Testis (tissue), 3 donors: ENCODE data around the gene PGBD2. TPM values are rescaled to one million over a fixed set of nuclear protein-coding genes. Genes with fewer than 3 reads are reported as not detected.

Source experiments
- DNase-seq: peaks from one replicate; pipeline ENCODE4 v3.0.0-alpha.2; 2019
- H3K27ac ChIP-seq, 2 donors: fragments of 200-600 bp; sonication (generic); one replicate each; pipeline ENCODE4 v1.5.1; 2019
- H3K27me3 ChIP-seq: fragments of 200-600 bp; sonication (generic); one replicate; pipeline ENCODE4 v1.5.1; 2019
- H3K36me3 ChIP-seq: fragments of 200-600 bp; sonication (generic); one replicate; pipeline ENCODE4 v1.5.1; 2017; ENCODE audit warnings: low read depth; ENCODE audit errors: missing control alignments
- H3K4me1 ChIP-seq: fragments of 200-600 bp; sonication (generic); one replicate; pipeline ENCODE4 v1.5.1; 2019
- H3K4me3 ChIP-seq, 2 donors: fragments of 200-600 bp; sonication (generic); one replicate each; pipeline ENCODE4 v1.5.1; 2017 to 2019
- H3K9me3 ChIP-seq: fragments of 200-600 bp; sonication (generic); one replicate; pipeline ENCODE4 v1.5.1; 2017
- POLR2A ChIP-seq: fragments of 450-650 bp; IDR thresholded peaks from one replicate; pipeline ENCODE4 v1.6.1; 2017; ENCODE audit warnings: antibody characterized with exemption, mild to moderate bottlenecking, moderate library complexity
- WGBS, 2 donors: methylation state at CpG; one replicate each; pipeline ENCODE4 v1.1.5; 2018; 5-methylcytosine and 5-hydroxymethylcytosine counted together
- intact Hi-C: fragments of 100-400 bp; cut with DNase I; formaldehyde crosslinking; loops from one replicate; pipeline ENCODE4 v1.15.1; 2023; ENCODE audit warnings: low total_unique reads
- polyA plus RNA-seq: library from polyadenylated mRNA; stranded (reverse); fragments of 350-450 nt; fragmentation: Illumina TruSeq; extraction: RNeasy Lipid Tissue Mini Kit (QIAGEN cat#74804); gene quantifications from one replicate; pipeline ENCODE4 v1.2.3, GENCODE V29; 2014; ENCODE audit warnings: low read depth, low replicate concordance; ENCODE audit not compliant: insufficient read depth
- total RNA-seq, 2 donors: library from RNA; depleted of rRNA; stranded (reverse); fragments of >200 nt; gene quantifications; one replicate each; pipeline ENCODE4 v1.2.3, GENCODE V29; 2016
- TF ChIP-seq, protein P1 (sequence below), 3 experiments: fragments of 450-650 bp in 2 of 3; fragments of 200-600 bp in 1 of 3; sonication (generic) in 1 of 3; IDR thresholded peaks; one replicate each; pipeline ENCODE4 v1.5.1; 2016 to 2019; ENCODE audit warnings: antibody characterized with exemption in 3 of 3, mild to moderate bottlenecking in 2 of 3, moderate library complexity in 1 of 3

PGBD2 gene
- total and polyA plus RNA-seq, 3 donors from 2014 or later, result 12.2 to 18.8 (median 13.5) TPM

DNA sequence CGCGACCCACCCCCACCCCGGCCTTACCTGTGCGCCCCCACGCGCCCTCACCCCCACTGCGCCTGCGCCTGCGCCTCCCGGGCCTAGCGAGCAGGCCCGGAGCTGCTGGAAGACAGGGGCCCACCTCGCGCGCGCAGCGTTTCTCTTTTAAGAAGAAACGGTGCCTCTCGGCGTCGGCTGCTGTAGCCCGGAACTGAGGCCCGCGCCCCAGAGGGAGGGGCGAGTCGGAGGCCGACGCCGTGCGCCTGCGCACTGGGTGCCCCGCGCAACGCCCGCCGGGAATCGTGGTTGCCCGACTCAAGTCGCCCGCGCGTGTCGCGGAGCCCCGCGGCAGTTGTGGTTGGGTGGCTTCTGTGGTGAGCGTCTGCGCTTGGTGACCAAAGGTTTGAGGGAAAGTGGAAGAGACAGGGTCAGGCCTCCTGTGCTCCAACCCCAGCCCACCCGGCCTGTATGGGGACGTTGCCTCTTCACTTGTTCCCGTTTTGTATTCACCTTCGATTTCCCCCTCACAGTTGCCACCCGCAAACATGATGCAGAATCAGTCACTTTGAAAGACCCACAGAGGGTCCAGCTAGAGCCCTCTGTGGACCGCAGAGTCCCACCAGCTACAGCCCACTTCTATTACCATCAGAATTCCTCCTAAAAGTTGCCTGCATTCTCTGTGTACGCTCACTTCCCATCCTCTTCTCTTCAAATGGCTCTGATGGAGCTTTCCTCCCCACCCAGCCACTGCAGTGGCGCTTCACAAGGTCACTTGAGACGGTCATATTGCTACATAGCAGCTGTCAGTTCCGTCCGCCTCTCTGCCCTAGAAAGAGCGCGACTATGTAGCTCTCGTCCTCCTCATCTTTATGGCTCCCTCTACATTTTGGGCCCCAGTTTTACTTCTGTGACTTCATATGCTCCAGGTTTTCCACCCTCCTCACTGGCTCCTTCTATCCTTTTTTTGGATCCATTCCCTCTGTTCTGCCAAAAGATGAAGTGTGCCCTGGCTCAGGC, 46.8 kb upstream of the PGBD2 start, which contains the start of gene ZNF692:
TSS of gene ZNF692 (minus strand) at position 195 of the 999 bp plus-strand sequence. CDS start 776 bp downstream, outside the sequence.
- peaks cover 37% of the 10 kb centered on the region for H3K4me1 ChIP-seq
- DNase-seq, result peak; percentile 98
- peak within 1 kb of the TSS; percentile 94 to 96 for H3K27ac ChIP-seq
- intact Hi-C loops, result no loop called here
- no peaks in the 10 kb centered on the region for H3K36me3 ChIP-seq
- peak within 1 kb of the TSS; percentile 63 to 86 for H3K4me3 ChIP-seq
- TF ChIP-seq, protein P1, sequence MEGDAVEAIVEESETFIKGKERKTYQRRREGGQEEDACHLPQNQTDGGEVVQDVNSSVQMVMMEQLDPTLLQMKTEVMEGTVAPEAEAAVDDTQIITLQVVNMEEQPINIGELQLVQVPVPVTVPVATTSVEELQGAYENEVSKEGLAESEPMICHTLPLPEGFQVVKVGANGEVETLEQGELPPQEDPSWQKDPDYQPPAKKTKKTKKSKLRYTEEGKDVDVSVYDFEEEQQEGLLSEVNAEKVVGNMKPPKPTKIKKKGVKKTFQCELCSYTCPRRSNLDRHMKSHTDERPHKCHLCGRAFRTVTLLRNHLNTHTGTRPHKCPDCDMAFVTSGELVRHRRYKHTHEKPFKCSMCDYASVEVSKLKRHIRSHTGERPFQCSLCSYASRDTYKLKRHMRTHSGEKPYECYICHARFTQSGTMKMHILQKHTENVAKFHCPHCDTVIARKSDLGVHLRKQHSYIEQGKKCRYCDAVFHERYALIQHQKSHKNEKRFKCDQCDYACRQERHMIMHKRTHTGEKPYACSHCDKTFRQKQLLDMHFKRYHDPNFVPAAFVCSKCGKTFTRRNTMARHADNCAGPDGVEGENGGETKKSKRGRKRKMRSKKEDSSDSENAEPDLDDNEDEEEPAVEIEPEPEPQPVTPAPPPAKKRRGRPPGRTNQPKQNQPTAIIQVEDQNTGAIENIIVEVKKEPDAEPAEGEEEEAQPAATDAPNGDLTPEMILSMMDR (IDR thresholded peaks at IDR 0.05), result peak in 1 of 3 experiments; percentile 10
- peak; percentile 47 for TF ChIP-seq POLR2A
- 4 to 6% methylated on average over 13 to 58 of the region's 62 CpGs for WGBS, 2 donors
- no peaks in the 10 kb centered on the region for H3K9me3 ChIP-seq
- no peaks in the 10 kb centered on the region for H3K27me3 ChIP-seq

DNA sequence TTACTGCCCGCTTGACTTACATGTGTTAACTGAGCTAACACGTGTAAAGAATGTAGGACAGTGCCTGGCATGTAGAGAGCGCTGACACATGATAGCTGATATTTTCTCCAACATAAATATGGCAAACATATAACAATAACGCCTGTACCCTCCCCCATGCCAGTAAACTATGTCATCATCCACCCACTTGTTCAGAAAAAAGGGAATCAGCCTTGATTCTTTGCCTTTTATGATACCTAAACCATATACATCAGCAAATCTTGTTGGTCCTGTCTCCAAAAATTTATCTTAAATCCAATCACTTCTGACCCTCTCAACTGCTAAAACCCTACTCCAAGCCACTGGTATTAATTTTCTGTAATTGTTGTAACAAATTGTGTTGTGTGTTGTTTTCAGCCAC, 46.0 kb upstream of the PGBD2 start:
- Histone ChIP-seq H3K9me3 (no peaks in the 10 kb centered on the region), H3K36me3 (no peaks in the 10 kb centered on the region), H3K27ac (peak overlapping the region; percentile 94 to 96), H3K27me3 (no peaks in the 10 kb centered on the region), H3K4me3 (no peak overlapping the region), H3K4me1 (peaks cover 37% of the 10 kb centered on the region)
- DNase-seq, result no peak
- 54 to 62% methylated on average over 4 of the region's 4 CpGs for WGBS, 2 donors
- intact Hi-C loops, result no loop called here
- TF ChIP-seq, protein P1 (IDR thresholded peaks at IDR 0.05), result no peak
- TF ChIP-seq POLR2A, result no peak

DNA sequence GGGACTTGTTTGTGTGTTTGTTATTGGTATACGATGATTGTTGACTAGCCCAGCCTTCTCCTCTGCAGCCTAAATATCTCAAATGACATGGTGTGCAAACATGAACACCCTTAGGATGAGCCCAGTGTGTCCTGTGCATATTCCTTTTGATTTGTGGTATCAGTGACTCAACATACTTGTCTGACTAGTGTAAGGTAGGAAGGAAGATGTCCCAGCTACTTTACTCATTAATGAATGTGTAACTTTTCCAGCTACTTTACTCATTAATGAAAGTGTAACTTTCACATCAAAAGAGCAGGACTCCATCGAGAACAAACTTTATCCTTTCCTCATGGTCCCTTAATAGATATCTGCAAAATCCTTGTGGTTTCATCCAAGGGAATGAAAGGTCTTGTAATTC, 44.4 kb upstream of the PGBD2 start:
- Histone ChIP-seq H3K27me3 (no peaks in the 10 kb centered on the region), H3K4me1 (peaks cover 30% of the 10 kb centered on the region), H3K9me3 (no peaks in the 10 kb centered on the region), H3K27ac (no peak overlapping the region), H3K36me3 (no peaks in the 10 kb centered on the region), H3K4me3 (no peak overlapping the region)
- DNase-seq, result no peak
- TF ChIP-seq POLR2A, result no peak
- TF ChIP-seq, protein P1 (IDR thresholded peaks at IDR 0.05), result no peak
- WGBS, 2 donors, result 86% methylated on average over 2 of the region's 2 CpGs
- intact Hi-C loops, result no loop called here

DNA sequence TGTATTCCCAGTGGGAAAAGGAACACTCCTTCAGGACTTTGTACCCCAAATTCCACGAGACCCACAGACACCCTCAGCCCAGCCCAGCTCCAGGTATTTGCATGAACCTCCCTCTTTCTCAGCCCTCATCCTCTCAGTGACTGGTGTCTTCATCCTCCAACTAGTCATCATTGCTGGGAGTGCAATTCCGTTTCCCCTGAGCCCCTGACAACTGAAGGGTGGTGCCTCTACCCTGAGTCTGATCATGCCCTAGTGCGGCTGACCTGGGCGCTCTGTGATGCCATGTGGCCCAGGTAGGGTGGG, 43.4 kb upstream of the PGBD2 start:
- no peaks in the 10 kb centered on the region for H3K9me3 ChIP-seq
- peak overlapping the region; percentile 52 to 57 for H3K27ac ChIP-seq
- no peak for DNase-seq
- H3K27me3 ChIP-seq, result no peaks in the 10 kb centered on the region
- WGBS, 2 donors, result 12 to 15% methylated on average over 2 to 4 of the region's 4 CpGs
- H3K36me3 ChIP-seq, result no peaks in the 10 kb centered on the region
- TF ChIP-seq, protein P1 (IDR thresholded peaks at IDR 0.05), result no peak
- no peak for TF ChIP-seq POLR2A
- intact Hi-C loops, result no loop called here
- H3K4me3 ChIP-seq, result peak overlapping the region; percentile 45 to 68
- peaks cover 24% of the 10 kb centered on the region for H3K4me1 ChIP-seq
